ENCODE measurements around the gene NR2F2.

The NR2F2 gene

GRCh38 chr15:96343113-96344059 lies 12.9 kb downstream of the NR2F2 start:
- no peak for DNase-seq

GRCh38 chr15:96344060-96344705 lies 13.7 kb downstream of the NR2F2 start:
- no peak for DNase-seq

GRCh38 chr15:96344706-96345559 lies 14.4 kb downstream of the NR2F2 start:
- DNase-seq = no peak

- peak; percentile 44 to 55 for DNase-seq
Measured at GRCh38 chr15:96345560-96346399, 15.3 kb downstream of the NR2F2 start.

- no peak for DNase-seq
Measured at GRCh38 chr15:96346409-96346970, 16.0 kb downstream of the NR2F2 start.

- DNase-seq = no peak
Measured at GRCh38 chr15:96347181-96348111, 16.9 kb downstream of the NR2F2 start.

GRCh38 chr15:96348112-96349027 lies 17.9 kb downstream of the NR2F2 start:
- DNase-seq = no peak

GRCh38 chr15:96349034-96349856 lies 18.7 kb downstream of the NR2F2 start:
- no peak for DNase-seq

- no peak for DNase-seq
Measured at GRCh38 chr15:96349857-96350720, 19.6 kb downstream of the NR2F2 start.

- no peak for DNase-seq
Measured at GRCh38 chr15:96350934-96351724, 20.6 kb downstream of the NR2F2 start.

- no peak for DNase-seq
Measured at GRCh38 chr15:96351761-96352603, 21.5 kb downstream of the NR2F2 start.

- no peak for DNase-seq
Measured at GRCh38 chr15:96352604-96353405, 22.3 kb downstream of the NR2F2 start.

- no peak for DNase-seq
Measured at GRCh38 chr15:96353416-96353929, 23.0 kb downstream of the NR2F2 start.

GRCh38 chr15:96353930-96354730 lies 23.6 kb downstream of the NR2F2 start:
- no peak for DNase-seq
